ENCODE results near the gene BPIFA2. TPM values are rescaled to one million over a fixed set of nuclear protein-coding genes. Genes with fewer than 3 reads are reported as not detected.
"Not testable (repeated sequence)": the region's sequence is repeated elsewhere in the genome, so short reads cannot be mapped to it uniquely, and the experiment has no call there.

The BPIFA2 gene, protein sequence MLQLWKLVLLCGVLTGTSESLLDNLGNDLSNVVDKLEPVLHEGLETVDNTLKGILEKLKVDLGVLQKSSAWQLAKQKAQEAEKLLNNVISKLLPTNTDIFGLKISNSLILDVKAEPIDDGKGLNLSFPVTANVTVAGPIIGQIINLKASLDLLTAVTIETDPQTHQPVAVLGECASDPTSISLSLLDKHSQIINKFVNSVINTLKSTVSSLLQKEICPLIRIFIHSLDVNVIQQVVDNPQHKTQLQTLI
- 1 to 10 TPM in 1 of 4 donors, under 1 TPM in 2, not detected in 1; 0.33 to 1.7 (median 0.58) TPM for total RNA-seq

DNA sequence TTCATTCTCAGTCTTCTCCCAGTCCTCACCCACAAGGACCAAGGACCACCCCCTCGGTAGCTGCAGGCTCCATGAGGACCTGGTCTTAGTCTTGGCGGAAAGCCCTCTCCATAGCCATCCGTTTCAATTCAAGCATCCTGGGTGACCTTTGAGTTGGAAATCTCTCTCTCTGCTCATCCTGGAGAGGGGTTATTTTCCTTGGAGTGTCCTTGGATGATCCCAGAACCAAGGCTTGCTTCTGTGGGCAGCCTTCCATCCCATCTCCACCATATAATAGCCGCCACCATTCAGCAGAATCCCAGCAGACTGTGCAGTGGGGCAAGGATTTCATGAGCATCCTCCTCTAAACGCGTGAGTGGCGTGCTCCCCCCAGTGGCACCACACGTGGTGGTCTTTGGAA lies at the start of gene BPIFA2:
Gene BPIFA2 (plus strand): TSS at position 301 of the 400 bp plus-strand sequence. CDS start 987 bp downstream, outside the sequence.
- WGBS, result 90% methylated on average over 8 of the region's 8 CpGs

DNA sequence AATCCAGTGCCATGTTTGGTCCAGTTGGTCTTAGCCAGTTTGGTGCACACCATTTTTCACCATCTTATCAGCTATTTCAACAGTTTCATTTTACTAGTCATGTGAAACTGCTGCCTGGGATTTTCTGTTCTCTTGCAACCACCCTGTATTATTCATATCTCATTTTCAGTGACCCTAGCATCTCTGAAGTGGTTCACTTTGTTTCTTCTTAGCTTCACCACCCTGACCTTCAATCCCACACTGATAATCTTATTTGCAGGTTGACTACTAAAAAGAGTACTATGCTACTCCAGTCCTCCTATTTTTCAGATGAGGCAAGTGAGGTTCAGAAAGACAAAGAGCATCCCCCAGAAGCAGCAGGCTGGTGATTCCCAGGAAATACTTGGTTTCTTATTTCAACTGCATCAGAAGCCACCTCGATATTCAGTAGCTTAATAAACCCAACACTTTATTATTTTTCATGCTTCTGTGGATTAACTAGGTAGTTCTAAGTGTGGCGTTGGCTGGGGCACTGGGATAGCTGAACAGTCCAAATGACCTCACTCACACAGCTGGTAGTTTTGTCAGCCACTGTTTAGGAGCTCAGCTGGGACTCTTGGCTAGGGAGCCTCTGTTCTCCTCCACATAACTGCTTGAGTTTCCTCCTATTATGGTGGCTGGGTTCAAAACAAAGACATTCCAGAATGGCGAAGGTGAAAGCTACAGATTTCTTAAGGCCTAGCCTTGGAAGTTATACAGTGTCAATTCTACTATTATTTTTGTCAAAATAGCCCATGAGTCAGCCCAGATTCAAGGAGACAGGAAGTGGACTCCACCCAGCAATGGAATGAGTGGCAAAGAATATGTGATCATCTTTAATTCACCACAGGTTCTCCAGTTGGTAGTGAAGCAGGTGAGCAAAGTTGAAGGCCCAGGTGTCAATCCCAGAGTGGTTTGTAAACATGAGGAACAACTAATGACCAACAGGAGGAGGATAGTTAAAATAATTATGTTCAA lies 47.9 kb upstream of the BPIFA2 start:
- intact Hi-C loops (cut with DNase I), result no loop called here
- Histone ChIP-seq H3K9me3 (peaks cover 0 to 5% (median 2%) of the 10 kb centered on the region in 4 donors), H3K4me1 (no peaks in the 10 kb centered on the region), H3K27me3 (peaks cover 0 to 30% (median 0%) of the 10 kb centered on the region in 4 donors), H3K36me3 (no peaks in the 10 kb centered on the region), H3K27ac (replicated peaks in 1 of 4) (no peak overlapping the region), H3K4me3 (no peak overlapping the region)
- TF ChIP-seq EP300 (IDR thresholded peaks at IDR 0.05) (no peak), POLR2AphosphoS5 (IDR thresholded peaks at IDR 0.05) (no peak), POLR2A (IDR thresholded peaks at IDR 0.05; ENCODE audit: low read depth) (no peak)
- TF ChIP-seq, protein P1, sequence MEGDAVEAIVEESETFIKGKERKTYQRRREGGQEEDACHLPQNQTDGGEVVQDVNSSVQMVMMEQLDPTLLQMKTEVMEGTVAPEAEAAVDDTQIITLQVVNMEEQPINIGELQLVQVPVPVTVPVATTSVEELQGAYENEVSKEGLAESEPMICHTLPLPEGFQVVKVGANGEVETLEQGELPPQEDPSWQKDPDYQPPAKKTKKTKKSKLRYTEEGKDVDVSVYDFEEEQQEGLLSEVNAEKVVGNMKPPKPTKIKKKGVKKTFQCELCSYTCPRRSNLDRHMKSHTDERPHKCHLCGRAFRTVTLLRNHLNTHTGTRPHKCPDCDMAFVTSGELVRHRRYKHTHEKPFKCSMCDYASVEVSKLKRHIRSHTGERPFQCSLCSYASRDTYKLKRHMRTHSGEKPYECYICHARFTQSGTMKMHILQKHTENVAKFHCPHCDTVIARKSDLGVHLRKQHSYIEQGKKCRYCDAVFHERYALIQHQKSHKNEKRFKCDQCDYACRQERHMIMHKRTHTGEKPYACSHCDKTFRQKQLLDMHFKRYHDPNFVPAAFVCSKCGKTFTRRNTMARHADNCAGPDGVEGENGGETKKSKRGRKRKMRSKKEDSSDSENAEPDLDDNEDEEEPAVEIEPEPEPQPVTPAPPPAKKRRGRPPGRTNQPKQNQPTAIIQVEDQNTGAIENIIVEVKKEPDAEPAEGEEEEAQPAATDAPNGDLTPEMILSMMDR (IDR thresholded peaks at IDR 0.05), result no peak
- WGBS, result 82% methylated on average over 3 of the region's 3 CpGs
- DNase-seq (ENCODE audit: extremely low spot score), result no peak

More for the DNA sequence above, at the start of gene BPIFA2:
- no peaks in the 10 kb centered on the region for H3K4me1 ChIP-seq
- intact Hi-C loops (cut with DNase I), result no loop called here
- no peak within 1 kb of the TSS for H3K4me3 ChIP-seq
- peaks cover 0 to 24% (median 15%) of the 10 kb centered on the region in 4 donors for H3K9me3 ChIP-seq
- no peak within 1 kb of the TSS for H3K27ac ChIP-seq (replicated peaks in 1 of 4)
- no peak for TF ChIP-seq EP300 (IDR thresholded peaks at IDR 0.05)
- TF ChIP-seq POLR2AphosphoS5 (IDR thresholded peaks at IDR 0.05), result no peak
- TF ChIP-seq POLR2A (IDR thresholded peaks at IDR 0.05; ENCODE audit: low read depth), result no peak
- TF ChIP-seq, protein P1 (IDR thresholded peaks at IDR 0.05), result no peak
- no peaks in the 10 kb centered on the region for H3K36me3 ChIP-seq
- peaks cover 0 to 18% (median 0%) of the 10 kb centered on the region in 4 donors for H3K27me3 ChIP-seq
- no peak for DNase-seq (ENCODE audit: extremely low spot score)

DNA sequence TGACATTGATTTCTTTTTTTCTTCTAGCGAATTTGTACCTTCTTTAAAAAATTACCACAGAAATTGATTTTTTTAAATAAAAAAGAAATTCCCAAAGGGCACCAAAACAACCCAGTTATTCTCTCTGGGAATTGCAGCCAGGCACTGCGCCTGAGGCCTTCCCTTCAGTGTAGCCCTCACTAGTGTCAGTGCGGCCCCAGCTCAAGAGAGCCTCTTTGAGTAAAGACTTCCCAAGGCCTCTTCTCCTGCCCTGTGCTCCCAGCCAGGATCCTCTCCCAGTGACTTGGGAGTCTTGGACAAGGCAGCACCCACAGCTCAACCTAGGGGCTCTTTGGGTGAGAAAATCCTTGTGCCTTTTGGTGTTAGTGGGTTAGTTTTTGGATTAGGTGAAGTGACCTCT lies 47.0 kb upstream of the BPIFA2 start:
- Histone ChIP-seq H3K27ac (replicated peaks in 1 of 4) (no peak overlapping the region), H3K36me3 (no peaks in the 10 kb centered on the region), H3K27me3 (peaks cover 0 to 33% (median 0%) of the 10 kb centered on the region in 4 donors), H3K9me3 (peaks cover 0 to 5% (median 2%) of the 10 kb centered on the region in 4 donors), H3K4me3 (no peak overlapping the region), H3K4me1 (no peaks in the 10 kb centered on the region)
- no peak for TF ChIP-seq POLR2A (IDR thresholded peaks at IDR 0.05; ENCODE audit: low read depth)
- no peak for TF ChIP-seq POLR2AphosphoS5 (IDR thresholded peaks at IDR 0.05)
- no peak for TF ChIP-seq EP300 (IDR thresholded peaks at IDR 0.05)
- TF ChIP-seq, protein P1 (IDR thresholded peaks at IDR 0.05), result no peak
- intact Hi-C loops (cut with DNase I), result no loop called here
- 95% methylated on average over 3 of the region's 3 CpGs for WGBS
- DNase-seq (ENCODE audit: extremely low spot score), result no peak

DNA sequence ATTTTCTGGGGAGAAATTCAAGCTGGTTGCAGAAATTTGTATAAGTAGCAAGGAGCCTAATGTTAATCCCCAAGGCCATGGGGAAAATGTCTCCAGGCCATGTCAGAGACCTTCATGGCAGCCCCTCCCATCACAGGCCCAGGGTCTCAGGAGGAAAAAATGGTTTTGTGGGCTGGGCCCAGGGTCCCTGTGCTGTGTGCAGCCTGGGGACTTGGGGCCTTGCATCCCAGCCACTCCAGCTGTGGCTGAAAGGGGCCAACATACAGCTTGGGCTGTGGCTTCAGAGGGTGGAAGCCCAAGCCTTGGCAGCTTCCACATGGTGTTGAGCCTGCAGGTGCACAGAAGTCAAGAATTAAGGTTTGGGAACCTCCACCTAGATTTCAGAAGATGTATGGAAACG lies 45.7 kb upstream of the BPIFA2 start:
- H3K4me3 ChIP-seq; H3K36me3 ChIP-seq; H3K27ac ChIP-seq (replicated peaks in 1 of 4); intact Hi-C loops (cut with DNase I); DNase-seq (ENCODE audit: extremely low spot score); H3K9me3 ChIP-seq; H3K4me1 ChIP-seq: not testable (repeated sequence)
- peaks cover 0 to 33% (median 0%) of the 10 kb centered on the region in 4 donors for H3K27me3 ChIP-seq
- 63% methylated on average over 1 of the region's 1 CpG for WGBS

DNA sequence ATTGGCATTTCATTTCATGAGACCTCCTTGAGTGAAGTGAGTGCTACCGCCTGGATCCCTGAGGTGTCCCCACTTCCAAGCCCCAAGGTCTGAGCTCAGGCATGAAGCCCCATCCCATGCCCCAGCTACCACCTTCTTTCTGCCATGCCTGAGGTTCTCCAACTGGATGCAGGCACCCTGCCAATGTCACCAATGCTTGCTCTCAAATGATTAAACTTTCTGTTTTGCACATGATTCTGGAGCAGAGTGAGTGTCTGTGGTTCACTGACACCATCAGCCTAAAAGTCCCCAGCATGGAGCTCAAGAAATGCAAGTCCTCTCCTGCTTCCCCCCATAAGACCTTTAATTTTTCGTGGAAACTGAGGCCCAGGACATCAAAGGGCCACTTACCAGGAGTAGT lies 43.7 kb upstream of the BPIFA2 start:
- intact Hi-C loops (cut with DNase I), result no loop called here
- Histone ChIP-seq H3K27ac (replicated peaks in 1 of 4) (no peak overlapping the region), H3K9me3 (peaks cover 0 to 5% (median 2%) of the 10 kb centered on the region in 4 donors), H3K27me3 (peaks cover 0 to 30% (median 0%) of the 10 kb centered on the region in 4 donors), H3K4me3 (no peak overlapping the region), H3K4me1 (no peaks in the 10 kb centered on the region), H3K36me3 (no peaks in the 10 kb centered on the region)
- 63% methylated on average over 2 of the region's 2 CpGs for WGBS
- no peak for DNase-seq (ENCODE audit: extremely low spot score)
- TF ChIP-seq, protein P1 (IDR thresholded peaks at IDR 0.05), result no peak
- no peak for TF ChIP-seq POLR2A (IDR thresholded peaks at IDR 0.05; ENCODE audit: low read depth)
